ENCODE data around the gene THY1. TPM values are rescaled to one million over a fixed set of nuclear protein-coding genes. Genes with fewer than 3 reads are reported as not detected.

THY1 gene
- polyA plus RNA-seq, 1 donor from 2014 or later, result 98.3 TPM

DNA sequence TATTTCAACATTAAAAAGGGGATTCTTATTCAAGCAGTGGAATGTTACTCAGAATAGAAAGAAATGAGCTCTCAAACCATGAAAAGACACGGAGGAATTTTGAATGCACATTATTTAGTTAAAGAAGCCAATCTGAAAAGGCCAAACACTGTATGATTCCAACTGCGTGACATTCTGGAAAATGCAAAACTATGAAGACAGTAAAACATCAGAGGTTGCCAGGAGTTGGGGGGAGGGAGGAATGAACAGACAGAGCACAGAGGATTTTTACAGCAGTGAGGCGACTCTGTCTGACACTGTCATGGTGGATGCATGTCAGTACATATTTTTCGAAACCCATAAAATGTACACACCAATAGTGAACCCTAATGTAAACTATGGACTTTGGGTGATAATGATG is 22.9 kb upstream of the THY1 start:
- no peaks in the 10 kb centered on the region for H4K20me1 ChIP-seq (ENCODE audit: insufficient read depth)
- TF ChIP-seq SMC3 (conservative IDR thresholded peaks at IDR 0.05; ENCODE audit: poor library complexity) (no peak), MXI1 (conservative IDR thresholded peaks at IDR 0.05; ENCODE audit: poor library complexity, severe bottlenecking) (no peak), RAD21 (conservative IDR thresholded peaks at IDR 0.05) (no peak), EP300 (conservative IDR thresholded peaks at IDR 0.05; ENCODE audit: poor library complexity, severe bottlenecking) (no peak), POLR2AphosphoS5 (IDR thresholded peaks at IDR 0.05) (no peak), EZH2 (IDR thresholded peaks at IDR 0.05; ENCODE audit: borderline replicate concordance, insufficient read depth, low read length, poor library complexity, severe bottlenecking) (no peak)
- TF ChIP-seq, protein P1, sequence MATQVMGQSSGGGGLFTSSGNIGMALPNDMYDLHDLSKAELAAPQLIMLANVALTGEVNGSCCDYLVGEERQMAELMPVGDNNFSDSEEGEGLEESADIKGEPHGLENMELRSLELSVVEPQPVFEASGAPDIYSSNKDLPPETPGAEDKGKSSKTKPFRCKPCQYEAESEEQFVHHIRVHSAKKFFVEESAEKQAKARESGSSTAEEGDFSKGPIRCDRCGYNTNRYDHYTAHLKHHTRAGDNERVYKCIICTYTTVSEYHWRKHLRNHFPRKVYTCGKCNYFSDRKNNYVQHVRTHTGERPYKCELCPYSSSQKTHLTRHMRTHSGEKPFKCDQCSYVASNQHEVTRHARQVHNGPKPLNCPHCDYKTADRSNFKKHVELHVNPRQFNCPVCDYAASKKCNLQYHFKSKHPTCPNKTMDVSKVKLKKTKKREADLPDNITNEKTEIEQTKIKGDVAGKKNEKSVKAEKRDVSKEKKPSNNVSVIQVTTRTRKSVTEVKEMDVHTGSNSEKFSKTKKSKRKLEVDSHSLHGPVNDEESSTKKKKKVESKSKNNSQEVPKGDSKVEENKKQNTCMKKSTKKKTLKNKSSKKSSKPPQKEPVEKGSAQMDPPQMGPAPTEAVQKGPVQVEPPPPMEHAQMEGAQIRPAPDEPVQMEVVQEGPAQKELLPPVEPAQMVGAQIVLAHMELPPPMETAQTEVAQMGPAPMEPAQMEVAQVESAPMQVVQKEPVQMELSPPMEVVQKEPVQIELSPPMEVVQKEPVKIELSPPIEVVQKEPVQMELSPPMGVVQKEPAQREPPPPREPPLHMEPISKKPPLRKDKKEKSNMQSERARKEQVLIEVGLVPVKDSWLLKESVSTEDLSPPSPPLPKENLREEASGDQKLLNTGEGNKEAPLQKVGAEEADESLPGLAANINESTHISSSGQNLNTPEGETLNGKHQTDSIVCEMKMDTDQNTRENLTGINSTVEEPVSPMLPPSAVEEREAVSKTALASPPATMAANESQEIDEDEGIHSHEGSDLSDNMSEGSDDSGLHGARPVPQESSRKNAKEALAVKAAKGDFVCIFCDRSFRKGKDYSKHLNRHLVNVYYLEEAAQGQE (IDR thresholded peaks at IDR 0.05; ENCODE audit: borderline replicate concordance), result no peak
- H3K27me3 ChIP-seq (ENCODE audit: insufficient read depth, low read depth, low read length), result no peaks in the 10 kb centered on the region
- no peak overlapping the region for H3K4me3 ChIP-seq (ENCODE audit: low read length)
- no peak overlapping the region for H2AFZ ChIP-seq (ENCODE audit: low read depth, low read length)
- no peaks in the 10 kb centered on the region for H3K79me2 ChIP-seq (replicated peaks; ENCODE audit: insufficient read depth, low read length)
- no peaks in the 10 kb centered on the region for H3F3A ChIP-seq (ENCODE audit: insufficient read depth, low read length, poor library complexity, severe bottlenecking)
- H3K4me2 ChIP-seq (ENCODE audit: low read length), result no peak overlapping the region
- H3K36me3 ChIP-seq (ENCODE audit: insufficient read depth, low read length), result no peaks in the 10 kb centered on the region
- no peaks in the 10 kb centered on the region for H3K9me2 ChIP-seq (ENCODE audit: insufficient read depth, low read length)
- H3K9me3 ChIP-seq (ENCODE audit: low read length), result no peaks in the 10 kb centered on the region
- H3K27ac ChIP-seq (ENCODE audit: low read length), result no peak overlapping the region
- no peak overlapping the region for H3K9ac ChIP-seq (ENCODE audit: low read length)

DNA sequence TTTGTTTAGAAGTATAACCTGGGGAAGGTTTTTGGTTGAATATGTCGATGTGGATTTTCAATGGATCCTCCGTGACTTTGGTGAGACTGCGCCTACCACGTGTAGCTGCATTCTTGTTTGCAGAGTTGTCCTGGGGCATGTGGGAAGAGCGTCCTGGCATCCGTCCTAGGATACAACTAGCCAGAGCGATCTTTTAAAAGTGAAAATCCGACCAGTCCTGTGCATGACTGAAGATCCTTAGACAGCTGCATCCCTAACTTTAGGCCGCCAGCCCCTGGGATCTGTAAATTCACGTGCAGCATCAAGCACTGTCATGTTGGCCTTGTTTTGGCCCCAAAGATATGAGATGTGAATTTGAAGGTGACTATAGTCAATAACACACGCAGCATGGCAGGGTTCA is 22.4 kb upstream of the THY1 start:
- no peaks in the 10 kb centered on the region for H3K27me3 ChIP-seq (ENCODE audit: insufficient read depth, low read depth, low read length)
- H3K9me2 ChIP-seq (ENCODE audit: insufficient read depth, low read length), result no peaks in the 10 kb centered on the region
- no peaks in the 10 kb centered on the region for H3K9me3 ChIP-seq (ENCODE audit: low read length)
- H2AFZ ChIP-seq (ENCODE audit: low read depth, low read length), result no peak overlapping the region
- no peaks in the 10 kb centered on the region for H3F3A ChIP-seq (ENCODE audit: insufficient read depth, low read length, poor library complexity, severe bottlenecking)
- no peak overlapping the region for H3K27ac ChIP-seq (ENCODE audit: low read length)
- no peak overlapping the region for H3K4me2 ChIP-seq (ENCODE audit: low read length)
- TF ChIP-seq TAF1 (IDR thresholded peaks at IDR 0.05; ENCODE audit: low read depth), result no peak
- TF ChIP-seq, protein P2, sequence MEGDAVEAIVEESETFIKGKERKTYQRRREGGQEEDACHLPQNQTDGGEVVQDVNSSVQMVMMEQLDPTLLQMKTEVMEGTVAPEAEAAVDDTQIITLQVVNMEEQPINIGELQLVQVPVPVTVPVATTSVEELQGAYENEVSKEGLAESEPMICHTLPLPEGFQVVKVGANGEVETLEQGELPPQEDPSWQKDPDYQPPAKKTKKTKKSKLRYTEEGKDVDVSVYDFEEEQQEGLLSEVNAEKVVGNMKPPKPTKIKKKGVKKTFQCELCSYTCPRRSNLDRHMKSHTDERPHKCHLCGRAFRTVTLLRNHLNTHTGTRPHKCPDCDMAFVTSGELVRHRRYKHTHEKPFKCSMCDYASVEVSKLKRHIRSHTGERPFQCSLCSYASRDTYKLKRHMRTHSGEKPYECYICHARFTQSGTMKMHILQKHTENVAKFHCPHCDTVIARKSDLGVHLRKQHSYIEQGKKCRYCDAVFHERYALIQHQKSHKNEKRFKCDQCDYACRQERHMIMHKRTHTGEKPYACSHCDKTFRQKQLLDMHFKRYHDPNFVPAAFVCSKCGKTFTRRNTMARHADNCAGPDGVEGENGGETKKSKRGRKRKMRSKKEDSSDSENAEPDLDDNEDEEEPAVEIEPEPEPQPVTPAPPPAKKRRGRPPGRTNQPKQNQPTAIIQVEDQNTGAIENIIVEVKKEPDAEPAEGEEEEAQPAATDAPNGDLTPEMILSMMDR (IDR thresholded peaks at IDR 0.05; ENCODE audit: poor library complexity, severe bottlenecking), result no peak
- no peak for TF ChIP-seq EZH2 (IDR thresholded peaks at IDR 0.05; ENCODE audit: borderline replicate concordance, insufficient read depth, low read length, poor library complexity, severe bottlenecking)
- no peak for TF ChIP-seq RAD21 (conservative IDR thresholded peaks at IDR 0.05)
- TF ChIP-seq MXI1 (conservative IDR thresholded peaks at IDR 0.05; ENCODE audit: poor library complexity, severe bottlenecking), result no peak
- TF ChIP-seq SMC3 (conservative IDR thresholded peaks at IDR 0.05; ENCODE audit: poor library complexity), result no peak
- TF ChIP-seq, protein P1 (IDR thresholded peaks at IDR 0.05; ENCODE audit: borderline replicate concordance), result no peak
- no peak for TF ChIP-seq POLR2AphosphoS5 (IDR thresholded peaks at IDR 0.05)
- TF ChIP-seq EP300 (conservative IDR thresholded peaks at IDR 0.05; ENCODE audit: poor library complexity, severe bottlenecking), result no peak
- no peaks in the 10 kb centered on the region for H3K36me3 ChIP-seq (ENCODE audit: insufficient read depth, low read length)
- H3K4me3 ChIP-seq (ENCODE audit: low read length), result no peak overlapping the region
- no peaks in the 10 kb centered on the region for H4K20me1 ChIP-seq (ENCODE audit: insufficient read depth)
- no peaks in the 10 kb centered on the region for H3K79me2 ChIP-seq (replicated peaks; ENCODE audit: insufficient read depth, low read length)
- no peak overlapping the region for H3K9ac ChIP-seq (ENCODE audit: low read length)
